SJSA1 (cell line): ENCODE results near the gene SLC28A1. TPM values are rescaled to one million over a fixed set of nuclear protein-coding genes. Genes with fewer than 3 reads are reported as not detected.

Source experiments
- DNase-seq, 2 experiments: peaks; one replicate each; pipeline ENCODE4 v3.0.0-alpha.2; 2015 to 2020; ENCODE audit warnings: low spot score in 2 of 2, low read depth in 1 of 2
- H3K27ac ChIP-seq: fragments of 250-450 bp; sonication (Bioruptor Pico); 2 replicates; pipeline ENCODE4 v1.5.1; 2020; ENCODE audit warnings: mild to moderate bottlenecking, moderate library complexity
- H3K27me3 ChIP-seq: fragments of 250-450 bp; sonication (Bioruptor Pico); replicated peaks from 2 replicates; pipeline ENCODE4 v1.5.1; 2020; ENCODE audit warnings: mild to moderate bottlenecking, moderate library complexity
- H3K36me3 ChIP-seq: fragments of 250-450 bp; sonication (Bioruptor Pico); 2 replicates; pipeline ENCODE4 v1.5.1; 2020; ENCODE audit warnings: mild to moderate bottlenecking
- H3K4me1 ChIP-seq: fragments of 250-450 bp; sonication (Bioruptor Pico); replicated peaks from 2 replicates; pipeline ENCODE4 v1.6.1; 2021; ENCODE audit warnings: mild to moderate bottlenecking
- H3K4me3 ChIP-seq: fragments of 250-450 bp; sonication (Bioruptor Pico); 2 replicates; pipeline ENCODE4 v1.5.1; 2020; ENCODE audit warnings: mild to moderate bottlenecking
- H3K9me3 ChIP-seq: fragments of 250-450 bp; sonication (Bioruptor Pico); replicated peaks from 2 replicates; pipeline ENCODE4 v1.5.1; 2020; ENCODE audit warnings: mild to moderate bottlenecking
- total RNA-seq: library from RNA; depleted of rRNA; stranded (reverse); fragments of >200 nt; shearing (Covaris generic); gene quantifications from 2 replicates; pipeline ENCODE4 v1.2.3, GENCODE V29; 2014; rRNA removed

SLC28A1 gene
- total RNA-seq, 1 experiment from 2014 or later: not detected

DNA sequence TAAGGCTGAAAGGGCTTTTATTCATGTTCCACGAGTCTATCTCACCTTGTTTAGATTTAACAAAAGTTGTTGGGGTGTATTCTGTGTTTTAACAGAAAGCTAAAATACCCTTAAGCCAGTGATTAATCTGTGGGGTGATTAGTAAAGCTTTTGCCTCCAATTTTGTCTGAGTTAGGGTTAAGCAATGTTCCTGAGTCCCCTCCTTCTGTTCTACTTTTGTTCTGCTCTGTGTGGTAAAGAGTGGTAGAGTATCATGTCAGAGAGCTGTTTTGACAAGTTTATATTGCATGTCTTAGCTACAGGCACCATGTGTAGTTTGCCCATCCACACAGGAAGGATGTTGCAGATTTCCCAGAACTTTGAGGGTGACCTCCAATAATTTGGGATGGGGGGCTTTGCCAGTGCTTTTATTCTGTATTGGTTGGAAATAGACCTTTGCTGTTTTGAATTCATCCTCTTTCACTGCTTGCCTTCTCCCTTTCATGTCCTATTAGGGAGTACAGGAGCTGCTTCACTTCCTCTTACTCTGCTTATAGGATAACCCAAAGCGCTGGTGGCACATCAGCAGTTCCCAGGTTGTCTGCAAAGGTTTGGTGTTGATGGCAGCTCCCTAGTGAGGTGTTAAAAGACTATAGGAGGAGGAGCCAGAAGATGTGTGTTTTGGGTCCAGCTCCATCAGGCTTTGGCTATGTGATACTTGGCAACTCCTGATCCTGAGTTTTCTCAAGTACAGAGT, 104.6 kb downstream of the SLC28A1 start:
- DNase-seq: no peak
- Histone ChIP-seq H3K4me3 (no peak overlapping the region), H3K27ac (no peak overlapping the region)

DNA sequence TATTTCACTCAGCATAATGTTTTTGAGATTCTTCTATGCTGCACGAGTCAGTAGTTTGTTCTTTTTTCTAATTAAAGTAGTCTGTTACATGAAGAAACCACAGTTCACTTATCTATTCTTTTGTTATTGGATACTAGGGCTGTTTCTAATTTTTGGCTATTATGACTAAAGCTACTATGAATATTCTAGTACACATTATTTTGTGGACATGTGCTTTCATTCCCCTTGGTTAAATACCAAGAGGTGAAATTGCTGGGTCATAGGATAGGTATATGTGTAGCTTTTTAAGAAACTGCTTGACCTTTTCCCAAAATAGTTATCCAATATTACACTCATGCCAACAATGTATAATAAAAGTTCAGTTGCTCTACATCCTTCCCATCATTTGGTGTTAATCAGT, 106.0 kb downstream of the SLC28A1 start:
- H3K9me3 ChIP-seq: no peaks in the 10 kb centered on the region
- no peak overlapping the region for H3K4me3 ChIP-seq
- no peaks in the 10 kb centered on the region for H3K36me3 ChIP-seq
- DNase-seq: no peak
- peaks cover 14% of the 10 kb centered on the region for H3K4me1 ChIP-seq
- no peak overlapping the region for H3K27ac ChIP-seq
- H3K27me3 ChIP-seq: no peaks in the 10 kb centered on the region

More for the DNA sequence above, 104.6 kb downstream of the SLC28A1 start:
- Histone ChIP-seq H3K27me3 (no peaks in the 10 kb centered on the region), H3K9me3 (no peaks in the 10 kb centered on the region), H3K36me3 (no peaks in the 10 kb centered on the region), H3K4me1 (peaks cover 25% of the 10 kb centered on the region)

DNA sequence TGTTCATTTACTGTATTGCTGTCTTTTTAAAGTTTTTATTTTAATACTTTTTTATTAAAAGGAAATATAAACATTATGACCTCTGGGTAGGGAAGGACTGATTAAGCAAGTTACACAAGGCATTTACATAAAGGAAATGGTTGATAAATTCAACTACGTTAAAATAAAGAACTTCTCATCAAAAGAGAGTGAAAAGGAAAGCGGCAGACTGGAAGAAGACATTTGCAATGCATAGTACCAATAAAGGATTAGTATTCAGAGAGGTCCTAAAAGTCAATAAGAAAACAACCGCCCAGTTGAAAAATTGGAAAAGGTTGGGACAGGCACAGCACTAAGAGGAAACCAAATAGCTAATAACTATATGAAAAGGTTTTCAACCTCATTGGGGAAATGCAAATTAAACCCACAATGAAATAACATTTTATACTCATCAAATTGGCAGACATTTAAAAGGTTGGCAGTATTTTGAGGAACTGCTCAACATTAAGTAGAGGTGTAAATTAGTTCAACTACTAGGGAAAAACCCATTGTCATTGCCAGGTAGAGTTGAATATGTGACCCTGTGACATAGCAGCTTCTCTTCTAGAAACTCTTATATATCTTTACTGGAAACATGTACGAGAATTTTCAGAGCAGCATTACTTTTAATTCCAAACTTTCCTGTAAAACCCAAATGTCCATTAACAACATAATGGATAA, 106.7 kb downstream of the SLC28A1 start:
- no peak for DNase-seq
- H3K4me1 ChIP-seq: peaks cover 13% of the 10 kb centered on the region
- no peaks in the 10 kb centered on the region for H3K27me3 ChIP-seq
- no peak overlapping the region for H3K27ac ChIP-seq
- H3K9me3 ChIP-seq: no peaks in the 10 kb centered on the region
- H3K4me3 ChIP-seq: no peak overlapping the region
- no peaks in the 10 kb centered on the region for H3K36me3 ChIP-seq

DNA sequence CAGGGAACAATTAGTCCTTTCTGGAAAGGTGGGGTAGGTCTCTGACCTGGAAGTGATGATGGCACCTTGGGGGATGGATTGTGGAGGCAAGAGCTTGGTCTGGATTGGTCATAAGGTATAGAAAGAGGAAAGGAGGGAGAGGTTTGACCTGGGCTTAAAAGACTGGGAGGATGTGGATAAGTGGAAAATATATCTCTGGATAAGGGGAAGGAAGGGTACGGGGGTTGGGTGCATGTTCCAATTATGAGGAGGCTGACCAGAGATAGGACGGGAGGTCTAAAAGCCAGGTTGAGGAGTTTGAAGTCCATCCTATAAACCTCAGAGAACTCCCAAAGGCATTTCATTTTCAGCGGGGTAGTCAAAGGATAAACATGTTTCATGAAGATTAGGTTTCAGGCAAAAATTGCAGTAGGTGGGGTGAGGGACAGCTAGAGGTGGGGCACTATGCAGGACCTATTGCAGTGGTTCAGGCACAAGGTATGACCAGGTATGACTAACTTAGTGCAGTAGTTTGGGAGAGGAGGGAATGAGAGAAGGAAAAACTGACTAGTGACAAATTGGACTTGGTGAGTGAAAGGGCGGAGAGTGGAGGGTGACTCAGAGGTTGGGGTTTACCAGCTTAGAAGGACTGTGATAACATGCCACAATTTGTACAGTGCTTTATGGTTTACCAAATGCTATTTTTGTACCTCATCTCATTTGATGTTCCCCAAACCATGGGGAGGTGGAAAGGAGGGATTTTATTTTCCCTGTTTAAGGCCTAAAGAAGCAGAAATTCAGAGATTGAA, 107.9 kb downstream of the SLC28A1 start:
- no peak overlapping the region for H3K27ac ChIP-seq
- peaks cover 13% of the 10 kb centered on the region for H3K4me1 ChIP-seq
- no peaks in the 10 kb centered on the region for H3K36me3 ChIP-seq
- peak in 1 of 2 experiments; percentile 45 for DNase-seq
- H3K27me3 ChIP-seq: no peaks in the 10 kb centered on the region
- H3K9me3 ChIP-seq: no peaks in the 10 kb centered on the region
- H3K4me3 ChIP-seq: no peak overlapping the region

Other genes starting within 250 kb of the SLC28A1 start
- 16.2 and 22.8 TPM in 2 replicates for gene WDR73, start 230.4 kb upstream of the SLC28A1 start, total RNA-seq
- gene NMB, start 226.5 kb upstream of the SLC28A1 start, total RNA-seq: 1.7 TPM in 1 of 2 replicates, not detected in the other
- gene SEC11A, start 168.5 kb upstream of the SLC28A1 start, total RNA-seq: 265 and 320 TPM in 2 replicates
- 7.9 and 10.4 TPM in 2 replicates for gene ZNF592, start 136.1 kb upstream of the SLC28A1 start, total RNA-seq
- 0.03 TPM in 1 of 2 replicates, not detected in the other for gene ALPK3, start 67.3 kb upstream of the SLC28A1 start, total RNA-seq
- gene PDE8A, start 97.2 kb downstream of the SLC28A1 start, total RNA-seq: 27.4 and 36.6 TPM in 2 replicates